Panc1 (cell line): Measurements from ENCODE around the gene TERB1. TPM values are rescaled to one million over a fixed set of nuclear protein-coding genes. Genes with fewer than 3 reads are reported as not detected.

ENCODE experiments used
- ATAC-seq: fragments of 200-7000 bp; cut with Tn5 transposase; 2 replicates; pipeline ENCODE4 v1.9.1; 2020; ENCODE audit warnings: mild to moderate bottlenecking, moderate library complexity
- BruUV-seq: library from RNA; stranded (reverse); fragments of 400-500 nt; replicated peaks from 2 replicates; lab custom pipeline; 2021; lab: Mats Ljungman, UMichigan
- CTCF ChIA-PET: fragments of 300-600 bp; sonication (Branson Sonifier 250); formaldehyde crosslinking; loops from one replicate; lab custom pipeline; 2022; ENCODE audit warnings: antibody characterized with exemption; lab: Charles Lee
- POLR2A ChIA-PET: fragments of 300-600 bp; sonication (Branson Sonifier 250); formaldehyde crosslinking; loops from one replicate; lab custom pipeline; 2022; ENCODE audit warnings: antibody characterized with exemption; lab: Charles Lee
- DNase-seq: peaks from one replicate; pipeline ENCODE4 v3.0.0-alpha.2; 2010; ENCODE audit warnings: low read depth, low spot score
- H3K27ac ChIP-seq: 2 replicates; pipeline ENCODE4 v1.5.1; 2011; ENCODE audit warnings: mild to moderate bottlenecking, low read length, inconsistent platforms
- H3K27me3 ChIP-seq: fragments of 200-500 bp; sonication (Bioruptor generic); 2 replicates; pipeline ENCODE4 v1.6.0; 2014; ENCODE audit warnings: low read length, inconsistent platforms; ENCODE audit not compliant: control insufficient read depth, insufficient read depth
- H3K36me3 ChIP-seq: fragments of 200-500 bp; sonication (Bioruptor generic); 2 replicates; pipeline ENCODE4 v1.5.1; 2014; ENCODE audit warnings: inconsistent platforms, mild to moderate bottlenecking, low read length, moderate library complexity; ENCODE audit not compliant: control insufficient read depth, insufficient read depth
- H3K4me1 ChIP-seq: 2 replicates; pipeline ENCODE4 v1.5.1; 2011; ENCODE audit warnings: inconsistent platforms, mild to moderate bottlenecking, low read length, moderate library complexity; ENCODE audit not compliant: control insufficient read depth, insufficient read depth
- H3K4me3 ChIP-seq, 2 experiments: 2 replicates each; pipeline ENCODE4 v1.5.1; 2011 to 2012; ENCODE audit warnings: low read depth in 2 of 2, low read length in 2 of 2, mild to moderate bottlenecking in 2 of 2, inconsistent platforms in 1 of 2, moderate library complexity in 1 of 2
- H3K9me3 ChIP-seq: fragments of 200-500 bp; sonication (Bioruptor generic); 2 replicates; pipeline ENCODE4 v1.5.1; 2014; ENCODE audit warnings: low read depth, mild to moderate bottlenecking, inconsistent platforms, low read length, moderate library complexity; ENCODE audit not compliant: control insufficient read depth, insufficient read depth
- POLR2AphosphoS5 ChIP-seq: IDR thresholded peaks from 2 replicates; pipeline ENCODE4 v1.6.1; 2012; ENCODE audit warnings: mild to moderate bottlenecking, low read depth, low read length, moderate library complexity
- SIN3A ChIP-seq: IDR thresholded peaks from 2 replicates; pipeline ENCODE4 v1.6.1; 2012; ENCODE audit warnings: low read depth, mild to moderate bottlenecking, low read length, moderate library complexity, borderline replicate concordance; ENCODE audit not compliant: insufficient read depth
- TCF7L2 ChIP-seq: IDR thresholded peaks from 2 replicates; pipeline ENCODE4 v1.6.1; 2011; ENCODE audit warnings: mild to moderate bottlenecking, low read depth, low read length, inconsistent platforms
- in situ Hi-C: cut with HindIII; loops from 2 replicates; pipeline ENCODE4 v1.10.0; 2016; ENCODE audit warnings: low sequenced_read_pairs, low pct_unique_long_range_greater_than_20kb
- intact Hi-C: fragments of 100-400 bp; cut with micrococcal nuclease; formaldehyde crosslinking; loops from one replicate; pipeline ENCODE4 v1.10.0; 2022; ENCODE audit not compliant: unreplicated experiment
- total RNA-seq: library from RNA; stranded (reverse); gene quantifications from one replicate; pipeline ENCODE4 v1.2.1, GENCODE V29; 2021; ENCODE audit not compliant: unreplicated experiment
- TF ChIP-seq, protein P1 (sequence below), 2 experiments: IDR thresholded peaks; 2 replicates each; pipeline ENCODE4 v1.6.1; 2011 to 2012; ENCODE audit warnings: low read depth in 2 of 2, control low read depth in 1 of 2, low read length in 1 of 2, mild to moderate bottlenecking in 1 of 2, moderate library complexity in 1 of 2; ENCODE audit not compliant: insufficient read depth in 1 of 2
- TF ChIP-seq, protein P2 (sequence below): fragments of 450-650 bp; IDR thresholded peaks from 2 replicates; pipeline ENCODE4 v1.5.1; 2017; ENCODE audit warnings: mild to moderate bottlenecking

The TERB1 gene
- total RNA-seq, 1 experiment from 2014 or later: not detected

DNA sequence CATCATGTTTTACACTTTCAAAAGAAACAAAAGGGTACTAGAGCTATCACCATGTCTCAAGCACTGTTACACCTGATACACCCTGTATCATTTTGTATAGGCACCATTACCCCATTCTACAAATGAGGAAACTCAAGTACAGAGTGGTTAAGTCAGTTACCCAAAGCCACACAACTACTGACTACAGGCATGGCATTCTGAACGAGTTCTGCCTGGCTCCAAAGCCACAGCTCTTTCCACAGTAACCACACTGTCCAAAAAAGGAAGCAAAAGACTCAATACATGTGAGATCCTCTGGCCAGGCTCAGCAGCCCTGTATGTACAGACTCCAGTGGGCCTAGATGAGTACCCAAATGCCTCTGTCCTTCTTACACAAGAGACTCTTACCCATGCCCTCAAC lies 54.7 kb downstream of the TERB1 start:
- in situ Hi-C loops: no loop called here
- DNase-seq (no peak), ATAC-seq (no peak)
- peaks cover 16% of the 10 kb centered on the region for H3K4me1 ChIP-seq
- CTCF ChIA-PET: no interaction called here
- no TSS peak for BruUV-seq
- H3K36me3 ChIP-seq: peaks cover 20% of the 10 kb centered on the region
- TF ChIP-seq, protein P1, sequence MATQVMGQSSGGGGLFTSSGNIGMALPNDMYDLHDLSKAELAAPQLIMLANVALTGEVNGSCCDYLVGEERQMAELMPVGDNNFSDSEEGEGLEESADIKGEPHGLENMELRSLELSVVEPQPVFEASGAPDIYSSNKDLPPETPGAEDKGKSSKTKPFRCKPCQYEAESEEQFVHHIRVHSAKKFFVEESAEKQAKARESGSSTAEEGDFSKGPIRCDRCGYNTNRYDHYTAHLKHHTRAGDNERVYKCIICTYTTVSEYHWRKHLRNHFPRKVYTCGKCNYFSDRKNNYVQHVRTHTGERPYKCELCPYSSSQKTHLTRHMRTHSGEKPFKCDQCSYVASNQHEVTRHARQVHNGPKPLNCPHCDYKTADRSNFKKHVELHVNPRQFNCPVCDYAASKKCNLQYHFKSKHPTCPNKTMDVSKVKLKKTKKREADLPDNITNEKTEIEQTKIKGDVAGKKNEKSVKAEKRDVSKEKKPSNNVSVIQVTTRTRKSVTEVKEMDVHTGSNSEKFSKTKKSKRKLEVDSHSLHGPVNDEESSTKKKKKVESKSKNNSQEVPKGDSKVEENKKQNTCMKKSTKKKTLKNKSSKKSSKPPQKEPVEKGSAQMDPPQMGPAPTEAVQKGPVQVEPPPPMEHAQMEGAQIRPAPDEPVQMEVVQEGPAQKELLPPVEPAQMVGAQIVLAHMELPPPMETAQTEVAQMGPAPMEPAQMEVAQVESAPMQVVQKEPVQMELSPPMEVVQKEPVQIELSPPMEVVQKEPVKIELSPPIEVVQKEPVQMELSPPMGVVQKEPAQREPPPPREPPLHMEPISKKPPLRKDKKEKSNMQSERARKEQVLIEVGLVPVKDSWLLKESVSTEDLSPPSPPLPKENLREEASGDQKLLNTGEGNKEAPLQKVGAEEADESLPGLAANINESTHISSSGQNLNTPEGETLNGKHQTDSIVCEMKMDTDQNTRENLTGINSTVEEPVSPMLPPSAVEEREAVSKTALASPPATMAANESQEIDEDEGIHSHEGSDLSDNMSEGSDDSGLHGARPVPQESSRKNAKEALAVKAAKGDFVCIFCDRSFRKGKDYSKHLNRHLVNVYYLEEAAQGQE (IDR thresholded peaks at IDR 0.05; ENCODE audit: insufficient read depth in 1 of 2, low read depth in 2 of 2, low read length in 1 of 2): no peak
- no peak for TF ChIP-seq POLR2AphosphoS5
- TF ChIP-seq, protein P2, sequence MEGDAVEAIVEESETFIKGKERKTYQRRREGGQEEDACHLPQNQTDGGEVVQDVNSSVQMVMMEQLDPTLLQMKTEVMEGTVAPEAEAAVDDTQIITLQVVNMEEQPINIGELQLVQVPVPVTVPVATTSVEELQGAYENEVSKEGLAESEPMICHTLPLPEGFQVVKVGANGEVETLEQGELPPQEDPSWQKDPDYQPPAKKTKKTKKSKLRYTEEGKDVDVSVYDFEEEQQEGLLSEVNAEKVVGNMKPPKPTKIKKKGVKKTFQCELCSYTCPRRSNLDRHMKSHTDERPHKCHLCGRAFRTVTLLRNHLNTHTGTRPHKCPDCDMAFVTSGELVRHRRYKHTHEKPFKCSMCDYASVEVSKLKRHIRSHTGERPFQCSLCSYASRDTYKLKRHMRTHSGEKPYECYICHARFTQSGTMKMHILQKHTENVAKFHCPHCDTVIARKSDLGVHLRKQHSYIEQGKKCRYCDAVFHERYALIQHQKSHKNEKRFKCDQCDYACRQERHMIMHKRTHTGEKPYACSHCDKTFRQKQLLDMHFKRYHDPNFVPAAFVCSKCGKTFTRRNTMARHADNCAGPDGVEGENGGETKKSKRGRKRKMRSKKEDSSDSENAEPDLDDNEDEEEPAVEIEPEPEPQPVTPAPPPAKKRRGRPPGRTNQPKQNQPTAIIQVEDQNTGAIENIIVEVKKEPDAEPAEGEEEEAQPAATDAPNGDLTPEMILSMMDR: no peak
- no peak for TF ChIP-seq SIN3A
- TF ChIP-seq TCF7L2: no peak
- no peaks in the 10 kb centered on the region for H3K27me3 ChIP-seq
- POLR2A ChIA-PET: no interaction called here
- no peaks in the 10 kb centered on the region for H3K9me3 ChIP-seq
- no peak overlapping the region for H3K4me3 ChIP-seq
- intact Hi-C loops: no loop called here
- H3K27ac ChIP-seq: no peak overlapping the region

DNA sequence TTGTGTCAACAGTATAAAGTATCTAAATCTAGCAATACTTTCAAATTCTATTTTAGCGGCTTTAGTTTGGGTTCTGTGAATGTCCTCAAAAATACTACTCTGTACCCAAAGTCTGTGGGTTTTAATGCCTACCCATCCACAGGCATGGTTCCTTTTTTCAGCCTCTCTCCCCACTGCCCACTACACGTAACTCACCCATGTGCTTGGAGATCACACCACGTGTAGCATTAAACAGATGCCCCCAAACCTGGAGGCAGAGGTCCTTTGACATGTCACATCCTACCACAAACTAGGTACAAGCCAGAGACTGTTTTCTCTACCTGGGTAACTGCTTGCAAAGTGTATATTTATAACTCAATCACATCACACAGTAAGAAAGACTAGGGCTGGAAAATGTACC lies 55.3 kb downstream of the TERB1 start:
- Histone ChIP-seq H3K27me3 (no peaks in the 10 kb centered on the region), H3K27ac (no peak overlapping the region), H3K4me1 (peaks cover 16% of the 10 kb centered on the region), H3K36me3 (peaks cover 19% of the 10 kb centered on the region), H3K4me3 (no peak overlapping the region), H3K9me3 (no peaks in the 10 kb centered on the region)
- TF ChIP-seq, protein P2: no peak
- no peak for TF ChIP-seq TCF7L2
- no peak for TF ChIP-seq SIN3A
- no peak for TF ChIP-seq POLR2AphosphoS5
- TF ChIP-seq, protein P1 (IDR thresholded peaks at IDR 0.05; ENCODE audit: insufficient read depth in 1 of 2, low read depth in 2 of 2, low read length in 1 of 2): no peak
- ChIA-PET POLR2A (no interaction called here), CTCF (no interaction called here)
- no TSS peak for BruUV-seq
- DNase-seq: no peak
- no peak for ATAC-seq
- in situ Hi-C loops (no loop called here), intact Hi-C loops (no loop called here)
